ENCODE measurements around the gene HDGF.

DNA sequence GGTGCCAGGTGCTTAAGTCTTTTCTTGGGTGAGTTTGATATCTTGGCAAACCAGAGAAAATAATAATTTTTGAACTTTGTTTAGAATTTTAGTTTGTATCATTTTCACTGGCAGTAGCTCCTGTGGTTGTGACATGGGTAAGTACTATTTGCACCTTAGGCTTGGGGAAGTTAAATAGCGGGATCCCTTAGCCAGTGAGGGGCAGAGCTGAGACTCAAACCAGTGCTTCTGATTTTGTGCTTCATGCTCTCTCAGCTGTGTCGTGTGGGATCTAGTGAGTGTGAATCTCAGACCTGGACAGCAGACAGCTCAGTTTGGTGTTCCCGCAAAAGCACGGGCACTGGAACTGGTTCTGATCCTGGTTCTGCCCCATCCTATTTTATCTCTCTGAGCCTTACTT, 25.5 kb upstream of the HDGF start:
- TF ChIP-seq, protein P1, sequence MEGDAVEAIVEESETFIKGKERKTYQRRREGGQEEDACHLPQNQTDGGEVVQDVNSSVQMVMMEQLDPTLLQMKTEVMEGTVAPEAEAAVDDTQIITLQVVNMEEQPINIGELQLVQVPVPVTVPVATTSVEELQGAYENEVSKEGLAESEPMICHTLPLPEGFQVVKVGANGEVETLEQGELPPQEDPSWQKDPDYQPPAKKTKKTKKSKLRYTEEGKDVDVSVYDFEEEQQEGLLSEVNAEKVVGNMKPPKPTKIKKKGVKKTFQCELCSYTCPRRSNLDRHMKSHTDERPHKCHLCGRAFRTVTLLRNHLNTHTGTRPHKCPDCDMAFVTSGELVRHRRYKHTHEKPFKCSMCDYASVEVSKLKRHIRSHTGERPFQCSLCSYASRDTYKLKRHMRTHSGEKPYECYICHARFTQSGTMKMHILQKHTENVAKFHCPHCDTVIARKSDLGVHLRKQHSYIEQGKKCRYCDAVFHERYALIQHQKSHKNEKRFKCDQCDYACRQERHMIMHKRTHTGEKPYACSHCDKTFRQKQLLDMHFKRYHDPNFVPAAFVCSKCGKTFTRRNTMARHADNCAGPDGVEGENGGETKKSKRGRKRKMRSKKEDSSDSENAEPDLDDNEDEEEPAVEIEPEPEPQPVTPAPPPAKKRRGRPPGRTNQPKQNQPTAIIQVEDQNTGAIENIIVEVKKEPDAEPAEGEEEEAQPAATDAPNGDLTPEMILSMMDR (IDR thresholded peaks at IDR 0.05): no peak
- no peak for TF ChIP-seq POLR2AphosphoS5 (IDR thresholded peaks at IDR 0.05)
- TF ChIP-seq EP300 (IDR thresholded peaks at IDR 0.05): no peak
- TF ChIP-seq POLR2A (IDR thresholded peaks at IDR 0.05; ENCODE audit: low read depth): no peak
